Measurements from ENCODE around the gene ANKS4B. TPM values are rescaled to one million over a fixed set of nuclear protein-coding genes. Genes with fewer than 3 reads are reported as not detected.
A peak's percentile ranks its signal among the peaks of the same experiment; 100 is the strongest.
"Not testable (repeated sequence)": the region's sequence is repeated elsewhere in the genome, so short reads cannot be mapped to it uniquely, and the experiment has no call there.

Gene ANKS4B
- polyA plus RNA-seq, 4 donors: 15.9 to 54.7 (median 32.9) TPM

DNA sequence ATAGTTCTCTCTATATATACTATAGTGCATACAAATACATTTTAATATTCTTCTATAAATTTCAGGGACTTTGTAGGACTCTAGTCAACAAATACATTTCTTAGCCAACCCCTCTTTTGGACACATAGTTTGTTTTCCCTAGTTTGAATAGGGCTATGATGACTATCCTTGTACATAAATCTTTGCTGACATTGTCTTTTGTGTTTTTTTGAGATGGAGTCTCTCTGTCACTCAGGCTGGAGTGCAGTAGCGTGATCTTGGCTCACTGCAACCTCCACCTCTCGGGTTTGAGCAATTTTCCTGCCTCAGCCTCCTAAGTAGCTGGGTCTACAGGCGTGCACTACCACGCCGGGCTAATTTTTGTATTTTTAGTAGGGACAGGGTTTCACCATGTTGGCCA lies 3.3 kb downstream of the ANKS4B start:
- 70 to 79% (median 78%) methylated on average over 5 of the region's 5 CpGs for WGBS, 3 donors
- peaks cover 0 to 31% (median 0%) of the 10 kb centered on the region in 3 donors for H3K36me3 ChIP-seq (ENCODE audit: control insufficient read depth in 3 of 3, insufficient read depth in 2 of 3, low read depth in 1 of 3, low read length in 3 of 3)

GRCh38 chr16:21239646-21240045 lies 6.1 kb downstream of the ANKS4B start:
- H3K4me1 ChIP-seq (ENCODE audit: control insufficient read depth in 3 of 3, insufficient read depth in 2 of 3, low read depth in 1 of 3, low read length in 2 of 3): peaks cover 0 to 8% (median 7%) of the 10 kb centered on the region in 3 donors
- FAIRE-seq: no peak
- 38 to 59% (median 40%) methylated on average over 4 of the region's 4 CpGs for WGBS, 3 donors
- H3K9me3 ChIP-seq (ENCODE audit: control insufficient read depth in 2 of 2, insufficient read depth in 1 of 2, low read depth in 1 of 2, low read length in 1 of 2): no peaks in the 10 kb centered on the region
- H3K4me3 ChIP-seq (ENCODE audit: low read depth in 1 of 3, low read length in 3 of 3): no peak overlapping the region
- no peak overlapping the region for H3K27ac ChIP-seq (ENCODE audit: low read depth in 1 of 3, low read length in 2 of 3)
- H3K27me3 ChIP-seq (ENCODE audit: control insufficient read depth in 3 of 3, insufficient read depth in 3 of 3, low read length in 3 of 3): no peaks in the 10 kb centered on the region
- no peak for DNase-seq
- H3K36me3 ChIP-seq (ENCODE audit: control insufficient read depth in 3 of 3, insufficient read depth in 2 of 3, low read depth in 1 of 3, low read length in 3 of 3): peaks cover 0 to 36% (median 2%) of the 10 kb centered on the region in 3 donors

More for the DNA sequence above, 3.3 kb downstream of the ANKS4B start:
- FAIRE-seq (no peak), DNase-seq (no peak)
- H3K27ac ChIP-seq (ENCODE audit: low read depth in 1 of 3, low read length in 2 of 3): no peak overlapping the region
- no peaks in the 10 kb centered on the region for H3K9me3 ChIP-seq (ENCODE audit: control insufficient read depth in 2 of 2, insufficient read depth in 1 of 2, low read depth in 1 of 2, low read length in 1 of 2)
- peak overlapping the region in 1 of 3 donors; percentile 11 for H3K4me3 ChIP-seq (ENCODE audit: low read depth in 1 of 3, low read length in 3 of 3)
- no peaks in the 10 kb centered on the region for H3K27me3 ChIP-seq (ENCODE audit: control insufficient read depth in 3 of 3, insufficient read depth in 3 of 3, low read length in 3 of 3)
- peaks cover 0 to 17% (median 5%) of the 10 kb centered on the region in 3 donors for H3K4me1 ChIP-seq (ENCODE audit: control insufficient read depth in 3 of 3, insufficient read depth in 2 of 3, low read depth in 1 of 3, low read length in 2 of 3)

- no peak overlapping the region for H3K27ac ChIP-seq (ENCODE audit: low read depth in 1 of 3, low read length in 2 of 3)
- no peak for FAIRE-seq
- H3K4me3 ChIP-seq (ENCODE audit: low read depth in 1 of 3, low read length in 3 of 3): no peak overlapping the region
- 22 to 26% (median 26%) methylated on average over 2 of the region's 2 CpGs for WGBS, 3 donors
- no peaks in the 10 kb centered on the region for H3K27me3 ChIP-seq (ENCODE audit: control insufficient read depth in 3 of 3, insufficient read depth in 3 of 3, low read length in 3 of 3)
- DNase-seq: no peak
- peaks cover 2 to 35% (median 2%) of the 10 kb centered on the region in 3 donors for H3K36me3 ChIP-seq (ENCODE audit: control insufficient read depth in 3 of 3, insufficient read depth in 2 of 3, low read depth in 1 of 3, low read length in 3 of 3)
- no peaks in the 10 kb centered on the region for H3K9me3 ChIP-seq (ENCODE audit: control insufficient read depth in 2 of 2, insufficient read depth in 1 of 2, low read depth in 1 of 2, low read length in 1 of 2)
- H3K4me1 ChIP-seq (ENCODE audit: control insufficient read depth in 3 of 3, insufficient read depth in 2 of 3, low read depth in 1 of 3, low read length in 2 of 3): peaks cover 0 to 4% (median 4%) of the 10 kb centered on the region in 3 donors
Observed at GRCh38 chr16:21242756-21243155, 9.3 kb downstream of the ANKS4B start.

- H3K36me3 ChIP-seq (ENCODE audit: control insufficient read depth in 3 of 3, insufficient read depth in 2 of 3, low read depth in 1 of 3, low read length in 3 of 3): peaks cover 2 to 36% (median 2%) of the 10 kb centered on the region in 3 donors
- peaks cover 0 to 4% (median 4%) of the 10 kb centered on the region in 3 donors for H3K4me1 ChIP-seq (ENCODE audit: control insufficient read depth in 3 of 3, insufficient read depth in 2 of 3, low read depth in 1 of 3, low read length in 2 of 3)
- DNase-seq: no peak
- FAIRE-seq: no peak
- no peaks in the 10 kb centered on the region for H3K9me3 ChIP-seq (ENCODE audit: control insufficient read depth in 2 of 2, insufficient read depth in 1 of 2, low read depth in 1 of 2, low read length in 1 of 2)
- 55 to 61% (median 57%) methylated on average over 7 of the region's 7 CpGs for WGBS, 3 donors
- H3K27ac ChIP-seq (ENCODE audit: low read depth in 1 of 3, low read length in 2 of 3): no peak overlapping the region
- no peaks in the 10 kb centered on the region for H3K27me3 ChIP-seq (ENCODE audit: control insufficient read depth in 3 of 3, insufficient read depth in 3 of 3, low read length in 3 of 3)
- no peak overlapping the region for H3K4me3 ChIP-seq (ENCODE audit: low read depth in 1 of 3, low read length in 3 of 3)
Observed at GRCh38 chr16:21244518-21245215, 11.2 kb downstream of the ANKS4B start.

DNA sequence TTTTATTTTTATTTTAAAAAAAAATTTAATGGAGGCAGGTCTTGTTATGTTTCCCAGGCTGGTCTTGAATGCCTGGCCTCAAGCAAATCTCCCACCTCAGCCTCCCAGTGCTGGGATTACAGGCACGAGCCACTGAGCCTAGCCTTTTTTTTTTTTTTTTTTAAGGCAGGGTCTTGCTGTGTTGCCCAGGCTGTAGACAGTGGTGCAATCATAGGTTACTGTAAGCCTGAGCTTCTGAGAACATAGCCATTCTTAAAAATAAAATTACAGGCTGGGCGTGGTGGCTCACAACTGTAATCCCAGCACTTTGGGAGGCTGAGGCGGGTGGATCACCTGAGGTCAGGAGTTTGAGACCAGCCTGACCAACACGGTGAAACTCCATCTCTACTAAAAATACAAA lies 14.7 kb downstream of the ANKS4B start:
- H3K36me3 ChIP-seq (ENCODE audit: control insufficient read depth in 3 of 3, insufficient read depth in 2 of 3, low read depth in 1 of 3, low read length in 3 of 3): peaks cover 2 to 44% (median 7%) of the 10 kb centered on the region in 3 donors
- not testable (repeated sequence) for H3K9me3 ChIP-seq (ENCODE audit: control insufficient read depth in 2 of 2, insufficient read depth in 1 of 2, low read depth in 1 of 2, low read length in 1 of 2); H3K27me3 ChIP-seq (ENCODE audit: control insufficient read depth in 3 of 3, insufficient read depth in 3 of 3, low read length in 3 of 3); H3K27ac ChIP-seq (ENCODE audit: low read depth in 1 of 3, low read length in 2 of 3); DNase-seq; FAIRE-seq; H3K4me3 ChIP-seq (ENCODE audit: low read depth in 1 of 3, low read length in 3 of 3); H3K4me1 ChIP-seq (ENCODE audit: control insufficient read depth in 3 of 3, insufficient read depth in 2 of 3, low read depth in 1 of 3, low read length in 2 of 3)
- 82 to 94% (median 82%) methylated on average over 4 of the region's 4 CpGs for WGBS, 3 donors

DNA sequence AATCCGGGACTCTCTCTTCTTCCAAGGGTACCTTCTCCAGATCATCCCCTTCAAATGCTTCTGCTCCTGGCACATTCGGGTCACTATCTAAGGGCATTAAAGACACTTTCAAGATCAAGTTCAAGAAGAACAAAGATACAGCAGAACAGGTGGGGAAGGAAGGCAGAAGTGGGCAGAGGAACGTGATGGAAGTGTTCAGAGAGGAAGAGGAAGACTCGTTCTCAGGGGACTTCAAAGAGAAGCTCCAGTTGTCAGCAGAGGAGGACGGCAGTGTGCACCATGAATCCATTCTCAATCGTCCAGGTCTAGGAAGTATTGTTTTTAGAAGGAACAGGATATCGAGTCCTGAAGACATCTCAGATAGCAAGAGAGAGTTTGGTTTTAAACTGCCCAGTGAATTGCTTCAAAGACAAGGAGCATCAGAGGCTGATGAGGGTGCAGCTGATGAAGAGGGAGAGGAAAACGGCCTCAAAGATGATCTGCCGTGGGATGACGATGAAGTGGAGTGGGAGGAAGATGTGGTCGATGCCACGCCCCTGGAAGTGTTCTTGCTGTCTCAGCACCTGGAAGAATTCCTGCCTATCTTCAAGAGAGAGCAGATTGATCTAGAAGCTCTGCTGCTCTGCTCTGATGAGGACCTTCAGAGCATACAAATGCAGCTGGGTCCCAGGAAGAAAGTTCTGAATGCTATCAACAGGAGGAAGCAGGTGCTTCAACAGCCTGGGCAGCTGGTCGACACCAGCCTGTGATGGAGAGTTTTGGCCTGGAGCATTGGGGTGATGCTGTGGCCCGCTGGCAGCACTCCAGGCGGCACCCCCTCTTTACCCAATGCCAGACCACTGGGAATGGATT lies 16.8 kb downstream of the ANKS4B start:
- Histone ChIP-seq H3K4me3 (ENCODE audit: low read depth in 1 of 3, low read length in 3 of 3) (no peak overlapping the region), H3K36me3 (ENCODE audit: control insufficient read depth in 3 of 3, insufficient read depth in 2 of 3, low read depth in 1 of 3, low read length in 3 of 3) (peaks cover 2 to 41% (median 7%) of the 10 kb centered on the region in 3 donors), H3K27me3 (ENCODE audit: control insufficient read depth in 3 of 3, insufficient read depth in 3 of 3, low read length in 3 of 3) (no peaks in the 10 kb centered on the region), H3K4me1 (ENCODE audit: control insufficient read depth in 3 of 3, insufficient read depth in 2 of 3, low read depth in 1 of 3, low read length in 2 of 3) (peaks cover 0 to 2% (median 2%) of the 10 kb centered on the region in 3 donors), H3K27ac (ENCODE audit: low read depth in 1 of 3, low read length in 2 of 3) (no peak overlapping the region), H3K9me3 (ENCODE audit: control insufficient read depth in 2 of 2, insufficient read depth in 1 of 2, low read depth in 1 of 2, low read length in 1 of 2) (no peaks in the 10 kb centered on the region)
- DNase-seq: no peak
- WGBS, 3 donors: 79 to 88% (median 81%) methylated on average over 15 of the region's 15 CpGs
- FAIRE-seq: no peak

DNA sequence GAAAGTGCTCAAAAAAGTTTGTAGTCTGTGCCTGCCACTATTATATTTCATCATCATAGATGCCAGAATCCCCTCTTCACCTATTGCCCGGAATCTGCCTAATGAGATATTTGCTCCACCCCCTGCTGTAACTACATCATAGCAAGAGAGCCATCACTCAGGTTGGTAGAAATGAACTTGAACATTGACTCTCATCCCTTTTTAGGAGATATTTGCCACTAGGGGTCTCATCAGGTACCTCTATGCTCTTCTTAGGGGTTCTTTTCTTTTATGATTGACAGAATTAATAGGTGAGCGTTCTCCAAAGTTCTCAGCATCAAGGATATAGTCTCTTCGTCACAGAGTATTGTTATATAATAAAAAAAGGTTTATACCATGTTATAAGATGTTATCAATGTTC lies 20.0 kb downstream of the ANKS4B start:
- H3K36me3 ChIP-seq (ENCODE audit: control insufficient read depth in 3 of 3, insufficient read depth in 2 of 3, low read depth in 1 of 3, low read length in 3 of 3): peaks cover 0 to 30% (median 7%) of the 10 kb centered on the region in 3 donors
- H3K4me3 ChIP-seq (ENCODE audit: low read depth in 1 of 3, low read length in 3 of 3): no peak overlapping the region
- H3K27me3 ChIP-seq (ENCODE audit: control insufficient read depth in 3 of 3, insufficient read depth in 3 of 3, low read length in 3 of 3): no peaks in the 10 kb centered on the region
- WGBS, 3 donors: 75 to 90% (median 80%) methylated on average over 3 of the region's 3 CpGs
- no peak overlapping the region for H3K27ac ChIP-seq (ENCODE audit: low read depth in 1 of 3, low read length in 2 of 3)
- FAIRE-seq: no peak
- H3K9me3 ChIP-seq (ENCODE audit: control insufficient read depth in 2 of 2, insufficient read depth in 1 of 2, low read depth in 1 of 2, low read length in 1 of 2): no peaks in the 10 kb centered on the region
- peaks cover 0 to 2% (median 0%) of the 10 kb centered on the region in 3 donors for H3K4me1 ChIP-seq (ENCODE audit: control insufficient read depth in 3 of 3, insufficient read depth in 2 of 3, low read depth in 1 of 3, low read length in 2 of 3)
- DNase-seq: no peak

GRCh38 chr16:21256636-21257035 lies 23.1 kb downstream of the ANKS4B start:
- Histone ChIP-seq H3K9me3 (ENCODE audit: control insufficient read depth in 2 of 2, insufficient read depth in 1 of 2, low read depth in 1 of 2, low read length in 1 of 2) (no peaks in the 10 kb centered on the region), H3K4me1 (ENCODE audit: control insufficient read depth in 3 of 3, insufficient read depth in 2 of 3, low read depth in 1 of 3, low read length in 2 of 3) (peaks cover 3 to 14% (median 5%) of the 10 kb centered on the region in 3 donors), H3K27ac (ENCODE audit: low read depth in 1 of 3, low read length in 2 of 3) (no peak overlapping the region), H3K27me3 (ENCODE audit: control insufficient read depth in 3 of 3, insufficient read depth in 3 of 3, low read length in 3 of 3) (no peaks in the 10 kb centered on the region), H3K4me3 (ENCODE audit: low read depth in 1 of 3, low read length in 3 of 3) (no peak overlapping the region), H3K36me3 (ENCODE audit: control insufficient read depth in 3 of 3, insufficient read depth in 2 of 3, low read depth in 1 of 3, low read length in 3 of 3) (peaks cover 0 to 9% (median 0%) of the 10 kb centered on the region in 3 donors)
- DNase-seq (no peak), FAIRE-seq (no peak)
- WGBS, 3 donors: 88 to 96% (median 92%) methylated on average over 2 of the region's 2 CpGs

All from small intestine (tissue), 7 donors.